Measurements from ENCODE around the gene PNMA8B.
"Not testable (repeated sequence)": the region's sequence is repeated elsewhere in the genome, so short reads cannot be mapped to it uniquely, and the experiment has no call there.

The PNMA8B gene

DNA sequence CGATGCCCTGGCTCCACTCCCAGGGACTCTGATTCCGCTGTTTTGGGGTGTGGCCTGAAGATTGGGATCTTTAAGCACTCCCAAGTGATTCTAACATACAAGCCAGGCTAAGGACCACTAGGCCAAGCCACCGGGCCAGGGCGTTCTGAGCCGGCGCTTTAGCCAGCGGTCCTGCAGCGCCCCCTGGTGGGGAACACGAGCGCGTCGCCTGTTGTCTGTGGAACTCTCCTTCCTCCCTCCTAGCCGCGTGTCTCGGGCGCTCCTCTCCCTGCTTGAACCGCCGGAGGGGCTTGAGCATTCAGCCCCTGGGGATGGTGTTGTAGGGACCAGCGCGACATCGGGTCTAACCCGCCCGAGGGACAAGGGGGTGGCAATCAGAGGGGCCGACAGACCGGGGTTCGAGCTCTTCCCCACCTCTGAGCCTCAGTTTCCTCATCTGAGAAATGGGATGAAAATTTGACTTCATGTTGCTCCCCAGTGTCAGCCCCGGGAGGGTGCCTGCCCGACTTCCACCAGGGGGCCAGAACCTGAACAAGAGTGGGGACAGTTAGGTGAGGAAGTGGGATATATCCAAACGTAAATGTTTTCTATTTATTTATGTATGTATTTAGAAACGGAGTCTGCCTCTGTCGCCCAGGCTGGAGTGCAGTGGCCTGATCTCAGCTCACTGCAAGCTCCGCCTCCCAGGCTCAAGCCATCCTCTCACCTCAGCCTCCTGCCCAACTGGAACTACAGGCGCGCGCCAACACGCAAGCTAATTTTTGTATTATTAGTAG lies 18.0 kb upstream of the PNMA8B start:
- TF ChIP-seq, protein P1, sequence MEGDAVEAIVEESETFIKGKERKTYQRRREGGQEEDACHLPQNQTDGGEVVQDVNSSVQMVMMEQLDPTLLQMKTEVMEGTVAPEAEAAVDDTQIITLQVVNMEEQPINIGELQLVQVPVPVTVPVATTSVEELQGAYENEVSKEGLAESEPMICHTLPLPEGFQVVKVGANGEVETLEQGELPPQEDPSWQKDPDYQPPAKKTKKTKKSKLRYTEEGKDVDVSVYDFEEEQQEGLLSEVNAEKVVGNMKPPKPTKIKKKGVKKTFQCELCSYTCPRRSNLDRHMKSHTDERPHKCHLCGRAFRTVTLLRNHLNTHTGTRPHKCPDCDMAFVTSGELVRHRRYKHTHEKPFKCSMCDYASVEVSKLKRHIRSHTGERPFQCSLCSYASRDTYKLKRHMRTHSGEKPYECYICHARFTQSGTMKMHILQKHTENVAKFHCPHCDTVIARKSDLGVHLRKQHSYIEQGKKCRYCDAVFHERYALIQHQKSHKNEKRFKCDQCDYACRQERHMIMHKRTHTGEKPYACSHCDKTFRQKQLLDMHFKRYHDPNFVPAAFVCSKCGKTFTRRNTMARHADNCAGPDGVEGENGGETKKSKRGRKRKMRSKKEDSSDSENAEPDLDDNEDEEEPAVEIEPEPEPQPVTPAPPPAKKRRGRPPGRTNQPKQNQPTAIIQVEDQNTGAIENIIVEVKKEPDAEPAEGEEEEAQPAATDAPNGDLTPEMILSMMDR (IDR thresholded peaks at IDR 0.05; ENCODE audit: insufficient read depth, missing control alignments), result peak; percentile 81
- FAIRE-seq, result no peak
- peak; percentile 83 for DNase-seq (ENCODE audit: insufficient read length, low spot score)

- TF ChIP-seq, protein P1 (IDR thresholded peaks at IDR 0.05; ENCODE audit: insufficient read depth, missing control alignments), result no peak
- FAIRE-seq, result no peak
These were observed 15.6 kb upstream of the PNMA8B start for GRCh38 chr19:46511237-46511636.

GRCh38 chr19:46508206-46508605 lies 12.5 kb upstream of the PNMA8B start:
- TF ChIP-seq, protein P1 (IDR thresholded peaks at IDR 0.05; ENCODE audit: insufficient read depth, missing control alignments), result no peak
- FAIRE-seq, result no peak

More at GRCh38 chr19:46511237-46511636, 15.6 kb upstream of the PNMA8B start:
- no peak for DNase-seq (ENCODE audit: insufficient read length, low spot score)

DNA sequence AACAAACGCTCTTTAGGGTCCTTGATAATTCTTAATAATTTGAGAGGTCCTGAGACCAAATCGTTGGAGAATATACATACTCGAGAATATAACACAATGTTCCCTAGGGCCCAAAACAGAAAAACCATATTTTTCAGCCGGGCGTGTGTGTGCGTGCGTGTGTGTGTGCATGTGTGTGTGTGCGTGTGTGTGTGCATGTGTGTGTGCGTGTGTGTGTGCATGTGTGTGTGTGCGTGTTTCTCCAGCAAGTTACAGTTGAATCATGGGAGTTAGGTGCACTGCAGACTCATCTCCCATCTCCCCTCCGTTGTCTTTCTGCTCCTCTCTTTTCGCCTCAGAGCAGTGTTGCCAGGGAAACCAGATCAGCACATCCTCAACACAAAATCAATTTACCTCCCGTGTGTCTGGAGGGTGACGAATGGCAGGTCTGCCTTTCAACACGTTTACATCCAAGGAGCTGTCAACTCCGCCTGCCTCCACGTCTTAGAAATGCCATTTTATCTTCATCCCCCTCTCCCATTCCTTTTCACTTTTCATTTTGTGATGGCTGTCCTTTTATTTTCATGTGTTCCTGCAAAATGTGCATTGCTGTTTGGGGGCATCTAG lies 8.3 kb upstream of the PNMA8B start:
- TF ChIP-seq, protein P1 (IDR thresholded peaks at IDR 0.05; ENCODE audit: insufficient read depth, missing control alignments), result no peak
- FAIRE-seq (no peak), DNase-seq (ENCODE audit: insufficient read length, low spot score) (no peak)

More at GRCh38 chr19:46508206-46508605, 12.5 kb upstream of the PNMA8B start:
- no peak for DNase-seq (ENCODE audit: insufficient read length, low spot score)

DNA sequence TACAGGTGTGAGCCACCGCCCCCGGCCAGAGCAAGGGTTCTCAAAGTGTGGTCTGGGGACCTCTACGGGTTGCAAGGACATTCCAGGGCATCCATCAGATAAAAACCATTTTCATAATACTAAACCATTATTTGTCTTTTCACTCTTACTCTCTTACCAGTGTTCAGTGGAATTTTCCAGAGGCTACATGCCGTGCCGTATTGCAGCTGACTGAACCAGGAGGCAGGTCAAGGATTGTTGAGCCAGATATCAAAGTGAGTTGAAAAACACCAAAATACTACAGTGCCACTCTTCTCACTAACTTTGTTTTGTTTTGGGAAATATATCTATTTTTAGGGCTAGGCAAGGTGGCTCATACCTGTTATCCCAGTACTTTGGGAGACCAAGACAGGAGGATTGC lies 7.2 kb upstream of the PNMA8B start:
- TF ChIP-seq, protein P1 (IDR thresholded peaks at IDR 0.05; ENCODE audit: insufficient read depth, missing control alignments), result no peak
- FAIRE-seq, result no peak
- no peak for DNase-seq (ENCODE audit: insufficient read length, low spot score)

DNA sequence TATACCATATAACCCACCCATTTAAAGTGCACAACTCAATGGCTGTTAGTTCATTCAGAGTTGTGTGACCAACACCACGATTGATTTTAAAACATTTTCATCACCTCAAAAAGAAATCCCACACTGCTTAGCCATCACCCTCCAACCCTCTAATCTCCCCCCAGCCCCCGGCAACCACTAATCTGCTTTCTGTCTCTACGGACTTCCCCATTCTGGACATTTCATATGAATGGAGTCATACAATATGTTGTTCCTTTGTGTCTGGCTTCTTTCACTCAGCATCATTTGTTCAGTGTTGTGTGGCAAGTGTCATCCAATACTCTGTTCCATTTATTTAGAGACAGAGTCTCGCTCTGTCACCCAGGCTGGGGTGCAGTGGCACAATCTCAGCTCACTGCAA lies 4.0 kb upstream of the PNMA8B start:
- TF ChIP-seq, protein P1 (IDR thresholded peaks at IDR 0.05; ENCODE audit: insufficient read depth, missing control alignments), result no peak
- DNase-seq (ENCODE audit: insufficient read length, low spot score), result no peak
- no peak for FAIRE-seq

GRCh38 chr19:46497773-46498172 lies 2.1 kb upstream of the PNMA8B start:
- FAIRE-seq, result no peak
- TF ChIP-seq, protein P1 (IDR thresholded peaks at IDR 0.05; ENCODE audit: insufficient read depth, missing control alignments), result no peak
- DNase-seq (ENCODE audit: insufficient read length, low spot score), result no peak

DNA sequence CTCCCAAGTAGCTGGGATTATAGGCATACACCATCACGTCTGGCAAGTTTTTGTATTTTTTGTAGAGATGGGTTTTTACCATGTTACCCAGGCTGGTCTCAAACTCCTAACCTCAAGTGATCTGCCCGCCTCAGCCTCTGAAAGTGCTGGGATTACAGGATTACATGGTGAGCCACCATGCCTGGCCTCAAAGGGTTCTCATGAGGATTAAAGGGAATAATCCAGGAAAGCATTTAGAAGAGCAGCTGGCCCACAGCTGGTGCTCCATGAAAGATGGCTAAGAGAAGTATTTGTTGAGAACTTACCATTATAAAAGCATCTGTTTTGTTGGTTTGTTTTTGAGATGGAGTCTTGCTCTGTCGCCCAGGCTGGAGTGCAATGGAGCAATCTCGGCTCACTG lies 1.2 kb upstream of the PNMA8B start:
- FAIRE-seq; DNase-seq (ENCODE audit: insufficient read length, low spot score): not testable (repeated sequence)
